K562 (cell line): ENCODE data around the gene CAPN5. TPM values are rescaled to one million over a fixed set of nuclear protein-coding genes. Genes with fewer than 3 reads are reported as not detected.

Source experiments
- ATAC-seq: fragments of 200-7000 bp; cut with Tn5 transposase; 3 replicates; pipeline ENCODE4 v1.9.1; 2020; ENCODE audit warnings: moderate library complexity
- BruUV-seq: library from RNA; stranded (reverse); fragments of 400-500 nt; replicated peaks from 2 replicates; lab custom pipeline; 2021; lab: Mats Ljungman, UMichigan
- CTCF ChIA-PET: fragments of 300-600 bp; formaldehyde crosslinking; extraction: SDS; loops from one replicate; lab custom pipeline; 2021; ENCODE audit warnings: low intra/inter-chr PET ratio; lab: Yijun Ruan, JAX
- POLR2A ChIA-PET: fragments of 300-600, 350-650 bp; sonication (Branson Sonifier 250); formaldehyde crosslinking; extraction: SDS; loops from one replicate; lab custom pipeline; 2021; ENCODE audit warnings: antibody characterized with exemption, inconsistent platforms; lab: Yijun Ruan, JAX
- DNase-seq, 4 experiments: peaks; one replicate each; pipeline versions ENCODE4 v3.0.0 to v3.0.0-alpha.2; 2011 to 2018; ENCODE audit warnings: low spot score in 3 of 4, mixed read lengths in 3 of 4; ENCODE audit errors: extremely low read depth in 1 of 4
- FAIRE-seq: peaks from 2 replicates; lab custom pipeline; 2011; peaks lifted over from hg19 to GRCh38; lab: Jason Lieb, UNC
- H2AFZ ChIP-seq: 2 replicates; pipeline ENCODE4 v1.6.0; 2011; ENCODE audit warnings: low read depth, low read length, control low read depth, inconsistent platforms
- H3K27ac ChIP-seq: fragments of 200-600 bp; 3 replicates; pipeline ENCODE4 v1.8.0; 2011; ENCODE audit warnings: low read depth, mild to moderate bottlenecking, control low read depth, inconsistent platforms, low read length, moderate library complexity, mixed read lengths; ENCODE audit errors: extremely low read depth
- H3K27me3 ChIP-seq, 2 experiments: fragments of 300-600 bp in 1 of 2; 2 replicates in 1 of 2; 3 replicates in 1 of 2; pipeline versions ENCODE4 v1.6.0 to v1.8.0; 2011; ENCODE audit warnings: inconsistent platforms in 2 of 2, low read length in 2 of 2, mild to moderate bottlenecking in 1 of 2, mixed read lengths in 1 of 2, moderate library complexity in 1 of 2; ENCODE audit not compliant: control insufficient read depth in 2 of 2, insufficient read depth in 2 of 2
- H3K36me3 ChIP-seq: fragments of 300-600 bp; 3 replicates; pipeline ENCODE4 v1.8.0; 2011; ENCODE audit warnings: mild to moderate bottlenecking, low read length, inconsistent platforms; ENCODE audit not compliant: control insufficient read depth, insufficient read depth
- H3K4me1 ChIP-seq, 2 experiments: fragments of 200-600 bp in 1 of 2; replicated peaks in 1 of 2; 2 replicates in 1 of 2; 3 replicates in 1 of 2; pipeline versions ENCODE4 v1.5.1 to v1.8.0; 2011; ENCODE audit warnings: inconsistent platforms in 2 of 2, low read length in 2 of 2, mild to moderate bottlenecking in 1 of 2, mixed read lengths in 1 of 2, moderate library complexity in 1 of 2; ENCODE audit not compliant: control insufficient read depth in 2 of 2, insufficient read depth in 2 of 2
- H3K4me2 ChIP-seq: 2 replicates; pipeline ENCODE4 v1.6.1; 2011; ENCODE audit warnings: low read length, control low read depth, inconsistent platforms, mixed read lengths; ENCODE audit not compliant: insufficient read depth
- H3K4me3 ChIP-seq: fragments of 200-600 bp; sonication (generic), shearing (Covaris generic); 2 replicates; pipeline ENCODE4 v1.5.1; 2016; ENCODE audit warnings: control low read depth, inconsistent platforms
- H3K79me2 ChIP-seq: fragments of 200-600 bp; 3 replicates; pipeline ENCODE4 v1.8.0; 2011; ENCODE audit warnings: low read length, inconsistent platforms; ENCODE audit not compliant: control insufficient read depth, insufficient read depth
- H3K9ac ChIP-seq, 2 experiments: 2 replicates each; pipeline versions ENCODE4 v1.6.0 to v1.6.1; 2011; ENCODE audit warnings: low read depth in 2 of 2, low read length in 2 of 2, control low read depth in 1 of 2, inconsistent platforms in 1 of 2, mild to moderate bottlenecking in 1 of 2, mixed read lengths in 1 of 2; ENCODE audit not compliant: insufficient read depth in 1 of 2
- H3K9me1 ChIP-seq: one replicate; pipeline ENCODE4 v1.6.0; 2011; ENCODE audit warnings: inconsistent platforms, mild to moderate bottlenecking, low read length, moderate library complexity; ENCODE audit not compliant: control insufficient read depth, insufficient read depth
- H3K9me3 ChIP-seq: replicated peaks from 2 replicates; pipeline ENCODE4 v1.5.1; 2011; ENCODE audit warnings: low read depth, low read length, inconsistent platforms; ENCODE audit not compliant: control insufficient read depth, insufficient read depth
- H4K20me1 ChIP-seq: replicated peaks from 2 replicates; pipeline ENCODE4 v1.6.1; 2011; ENCODE audit warnings: low read length, inconsistent platforms, mixed read lengths; ENCODE audit not compliant: control insufficient read depth, insufficient read depth
- CEBPG ChIP-seq, 3 experiments: fragments of 200-800 bp in 1 of 3; sonication (Bioruptor generic) in 1 of 3; sonication (generic) in 1 of 3; formaldehyde crosslinking in 1 of 3; IDR thresholded peaks in 2 of 3; conservative IDR thresholded peaks in 1 of 3; 2 replicates each; pipeline versions ENCODE4 v1.6.1 to v1.8.0; 2016 to 2022; ENCODE audit warnings: missing compliant biosample characterization in 2 of 3, missing genetic modification characterization in 2 of 3, mild to moderate bottlenecking in 1 of 3, missing genetic modification reagents in 1 of 3
- NRF1 ChIP-seq, 2 experiments: fragments of 450-650 bp; IDR thresholded peaks in 1 of 2; conservative IDR thresholded peaks in 1 of 2; 2 replicates each; pipeline ENCODE4 v1.6.1; 2014; ENCODE audit warnings: mild to moderate bottlenecking in 2 of 2
- PCBP2 ChIP-seq: fragments of 200-400 bp; formaldehyde crosslinking; IDR thresholded peaks from 2 replicates; pipeline ENCODE4 v1.6.1; 2018; ENCODE audit warnings: low read length, low read depth, mild to moderate bottlenecking, moderate library complexity; ENCODE audit not compliant: poor library complexity, severe bottlenecking
- PRPF4 ChIP-seq: fragments of 200-400 bp; formaldehyde crosslinking; IDR thresholded peaks from one replicate; pipeline ENCODE4 v1.6.1; 2017; ENCODE audit warnings: low read length, low read depth, mild to moderate bottlenecking; ENCODE audit not compliant: insufficient read depth, poor library complexity, severe bottlenecking
- PTRF ChIP-seq: fragments of 450-650 bp; IDR thresholded peaks from 2 replicates; pipeline ENCODE4 v1.6.1; 2016; ENCODE audit warnings: mild to moderate bottlenecking, missing genetic modification characterization, missing compliant biosample characterization
- ZNF133 ChIP-seq: fragments of 250-450 bp; sonication (Bioruptor Pico); IDR thresholded peaks from 2 replicates; pipeline ENCODE4 v1.4.0; 2020; ENCODE audit warnings: mild to moderate bottlenecking
- ZZZ3 ChIP-seq: fragments of 450-650 bp; IDR thresholded peaks from 2 replicates; pipeline ENCODE4 v1.6.1; 2016; ENCODE audit warnings: antibody characterized with exemption, mild to moderate bottlenecking, moderate library complexity
- whole genome bisulfite sequencing: fragments of 100-300 bp; shearing (Covaris generic); methylation state at CpG from one replicate; pipeline ENCODE4 v1.1.6; 2016; ENCODE audit warnings: low coverage, mixed read lengths; ENCODE audit not compliant: insufficient coverage; ENCODE audit errors: missing lambda C conversion rate; 5-methylcytosine and 5-hydroxymethylcytosine counted together
- in situ Hi-C: fragments of 300-500 bp; cut with MboI; formaldehyde crosslinking; loops from 4 replicates; pipeline ENCODE4 v1.15.0; 2018; ENCODE audit warnings: inconsistent platforms, mixed read lengths
- intact Hi-C: fragments of 100-400 bp; cut with micrococcal nuclease; formaldehyde crosslinking; loops from 2 replicates; pipeline ENCODE4 v1.14.2; 2022
- polyA plus RNA-seq, 8 experiments: library from polyadenylated mRNA; depleted of rRNA in 4 of 8; stranded (reverse) in 5 of 8; unstranded in 3 of 8; fragments of >200 nt; fragmentation: Nextera tagmentation in 2 of 8; fragmentation: Illumina TruSeq in 1 of 8; extraction: Ambion mirVana in 2 of 8; extraction: Trizol in 1 of 8; gene quantifications; 2 replicates each; pipeline versions ENCODE4 v1.2.1 to v1.2.3, GENCODE V29; 2011 to 2014; ENCODE audit warnings: inconsistent platforms in 1 of 8, missing spikeins in 1 of 8
- total RNA-seq, 7 experiments: library from RNA; depleted of rRNA in 6 of 7; stranded (reverse); fragments of >200 nt in 6 of 7; fragmentation: Illumina TruSeq in 2 of 7; extraction: Trizol in 2 of 7; gene quantifications; 2 replicates each; pipeline versions ENCODE4 v1.2.1 to v1.2.3, GENCODE V29; 2011 to 2021; ENCODE audit warnings: low replicate concordance in 1 of 7
- TF ChIP-seq, protein P1 (sequence below): fragments of 450-650 bp; formaldehyde crosslinking; IDR thresholded peaks from 2 replicates; pipeline ENCODE4 v1.4.0; 2020; ENCODE audit warnings: mild to moderate bottlenecking, mixed read lengths

Gene CAPN5
- total and polyA plus RNA-seq, 9 of the 15 experiments (the other 6 are each of a cell fraction or from before 2014, with no cell fraction given), result 0.04 to 0.44 (median 0.14) TPM; not detected in 2

DNA sequence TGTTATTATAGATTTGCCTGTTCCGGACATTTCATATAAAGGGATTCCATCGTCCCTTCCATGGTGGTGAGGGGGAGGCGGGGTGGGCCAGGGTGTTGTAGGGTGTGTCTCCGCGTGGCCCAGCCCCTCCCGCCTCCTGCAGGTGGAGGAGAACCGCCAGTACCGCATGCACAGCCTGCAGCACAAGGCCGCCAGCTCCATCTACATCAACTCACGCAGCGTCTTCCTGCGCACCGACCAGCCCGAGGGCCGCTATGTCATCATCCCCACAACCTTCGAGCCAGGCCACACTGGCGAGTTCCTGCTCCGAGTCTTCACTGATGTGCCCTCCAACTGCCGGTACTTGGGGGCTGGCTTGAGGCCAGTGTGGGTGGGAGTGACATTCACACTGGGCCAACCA, 53.8 kb downstream of the CAPN5 start:
- in situ Hi-C loops (no loop called here), intact Hi-C loops (no loop called here)
- Histone ChIP-seq H3K9me3 (no peaks in the 10 kb centered on the region), H3K4me2 (no peak overlapping the region), H3K27ac (no peak overlapping the region), H3K36me3 (no peaks in the 10 kb centered on the region), H2AFZ (no peak overlapping the region), H3K4me1 (peaks cover 0 to 4% of the 10 kb centered on the region in 2 experiments; a peak in 2 of 5 replicates), H3K4me3 (no peak overlapping the region), H3K79me2 (no peaks in the 10 kb centered on the region), H3K9me1 (no peaks in the 10 kb centered on the region), H3K9ac (no peak overlapping the region), H4K20me1 (no peaks in the 10 kb centered on the region; the same call in 1 of the 2 replicates), H3K27me3 (peaks cover 15 to 82% of the 10 kb centered on the region in 2 experiments; a peak in 4 of 5 replicates)
- no peak for TF ChIP-seq ZNF133 (CRISPR knock-in tag)
- peak; percentile 10; the same call in 1 of the 2 replicates for TF ChIP-seq CEBPG (CRISPR knock-in tag; IDR thresholded peaks at IDR 0.05)
- TF ChIP-seq CEBPG (tag; conservative IDR thresholded peaks at IDR 0.05 in 1 of 2, IDR thresholded peaks at IDR 0.05 in 1 of 2), result no peak
- TF ChIP-seq NRF1 (conservative IDR thresholded peaks at IDR 0.05 in 1 of 2, IDR thresholded peaks at IDR 0.05 in 1 of 2), result peak; percentile 38 to 45; a peak in 2 of 4 replicates
- ChIA-PET CTCF (no interaction called here), POLR2A (interaction anchor here (0.6 to 1.0 kb wide), 4 partner anchors 8 to 247 kb away, joined by 3 to 4 read pairs (median 4); no protein-coding TSS in a partner anchor)
- ATAC-seq (no peak), FAIRE-seq (no peak), DNase-seq (no peak)
- WGBS, result 1% methylated on average over 19 of the region's 19 CpGs
- BruUV-seq, result no TSS peak

DNA sequence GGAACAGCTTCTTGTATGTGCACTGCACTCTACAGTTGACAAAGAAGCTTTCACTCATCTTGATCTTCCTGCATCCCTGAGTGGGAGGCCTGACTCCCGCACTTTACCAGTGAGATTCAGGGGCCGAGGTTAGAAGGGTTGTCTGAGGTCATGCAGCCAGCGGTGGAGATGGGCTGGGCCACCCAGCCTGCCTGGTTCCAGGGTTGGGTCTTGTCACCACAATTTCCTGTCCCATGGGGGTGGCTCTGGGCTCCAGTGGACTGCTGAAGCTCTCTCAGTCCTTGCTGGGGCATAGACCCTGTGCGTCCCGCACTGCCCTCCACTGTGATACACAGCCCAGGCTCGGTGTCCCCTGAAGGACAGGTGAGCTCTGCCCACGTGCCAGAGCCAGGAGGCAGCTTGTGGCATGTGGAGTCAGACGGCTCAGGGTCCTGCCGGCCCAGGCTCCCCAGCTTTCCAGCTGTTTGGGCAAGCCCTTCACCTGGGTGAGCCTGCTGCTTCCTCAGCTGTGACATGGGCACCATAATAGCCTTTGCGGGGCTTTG, 54.4 kb downstream of the CAPN5 start:
- Histone ChIP-seq H3K79me2 (no peaks in the 10 kb centered on the region), H3K4me3 (no peak overlapping the region), H2AFZ (no peak overlapping the region), H3K4me2 (no peak overlapping the region), H3K9me3 (no peaks in the 10 kb centered on the region), H3K9ac (no peak overlapping the region), H3K4me1 (peaks cover 0 to 4% of the 10 kb centered on the region in 2 experiments; a peak in 2 of 5 replicates), H3K9me1 (no peaks in the 10 kb centered on the region), H4K20me1 (no peaks in the 10 kb centered on the region; the same call in 1 of the 2 replicates), H3K27ac (no peak overlapping the region), H3K27me3 (peaks cover 15 to 77% of the 10 kb centered on the region in 2 experiments; a peak in 4 of 5 replicates), H3K36me3 (no peaks in the 10 kb centered on the region)
- ATAC-seq (no peak), DNase-seq (no peak), FAIRE-seq (no peak)
- 5% methylated on average over 8 of the region's 10 CpGs for whole genome bisulfite sequencing
- ChIA-PET POLR2A (interaction anchor here (0.5 to 0.9 kb wide), 4 partner anchors 7 to 960 kb away, joined by 3 to 4 read pairs (median 4); no protein-coding TSS in a partner anchor), CTCF (no interaction called here)
- BruUV-seq, result no TSS peak
- intact Hi-C loops, result no loop called here
- in situ Hi-C loops, result no loop called here
- TF ChIP-seq PCBP2 (no peak), PTRF (tag) (no peak), NRF1 (conservative IDR thresholded peaks at IDR 0.05 in 1 of 2, IDR thresholded peaks at IDR 0.05 in 1 of 2) (no peak), ZZZ3 (no peak), PRPF4 (no peak)
- TF ChIP-seq, protein P1, sequence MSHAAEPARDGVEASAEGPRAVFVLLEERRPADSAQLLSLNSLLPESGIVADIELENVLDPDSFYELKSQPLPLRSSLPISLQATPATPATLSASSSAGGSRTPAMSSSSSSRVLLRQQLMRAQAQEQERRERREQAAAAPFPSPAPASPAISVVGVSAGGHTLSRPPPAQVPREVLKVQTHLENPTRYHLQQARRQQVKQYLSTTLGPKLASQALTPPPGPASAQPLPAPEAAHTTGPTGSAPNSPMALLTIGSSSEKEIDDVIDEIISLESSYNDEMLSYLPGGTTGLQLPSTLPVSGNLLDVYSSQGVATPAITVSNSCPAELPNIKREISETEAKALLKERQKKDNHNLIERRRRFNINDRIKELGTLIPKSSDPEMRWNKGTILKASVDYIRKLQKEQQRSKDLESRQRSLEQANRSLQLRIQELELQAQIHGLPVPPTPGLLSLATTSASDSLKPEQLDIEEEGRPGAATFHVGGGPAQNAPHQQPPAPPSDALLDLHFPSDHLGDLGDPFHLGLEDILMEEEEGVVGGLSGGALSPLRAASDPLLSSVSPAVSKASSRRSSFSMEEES (CRISPR knock-in tag), result no peak
